DOHH2 (cell line): ENCODE measurements around the gene NCAPG2.

Experiments
- EZH2phosphoT487 ChIP-seq: fragments of 200-600 bp; sonication (generic); IDR thresholded peaks from 2 replicates; pipeline ENCODE4 v1.6.1; 2017; ENCODE audit warnings: borderline replicate concordance, mild to moderate bottlenecking, antibody characterized with exemption, low read length, moderate library complexity, mixed read lengths
- TF ChIP-seq, protein P1 (sequence below): fragments of 200-600 bp; sonication (generic); IDR thresholded peaks from one replicate; pipeline ENCODE4 v1.5.1; 2014; ENCODE audit warnings: antibody characterized with exemption, mild to moderate bottlenecking, low read depth, low read length; ENCODE audit not compliant: poor library complexity, severe bottlenecking

DNA sequence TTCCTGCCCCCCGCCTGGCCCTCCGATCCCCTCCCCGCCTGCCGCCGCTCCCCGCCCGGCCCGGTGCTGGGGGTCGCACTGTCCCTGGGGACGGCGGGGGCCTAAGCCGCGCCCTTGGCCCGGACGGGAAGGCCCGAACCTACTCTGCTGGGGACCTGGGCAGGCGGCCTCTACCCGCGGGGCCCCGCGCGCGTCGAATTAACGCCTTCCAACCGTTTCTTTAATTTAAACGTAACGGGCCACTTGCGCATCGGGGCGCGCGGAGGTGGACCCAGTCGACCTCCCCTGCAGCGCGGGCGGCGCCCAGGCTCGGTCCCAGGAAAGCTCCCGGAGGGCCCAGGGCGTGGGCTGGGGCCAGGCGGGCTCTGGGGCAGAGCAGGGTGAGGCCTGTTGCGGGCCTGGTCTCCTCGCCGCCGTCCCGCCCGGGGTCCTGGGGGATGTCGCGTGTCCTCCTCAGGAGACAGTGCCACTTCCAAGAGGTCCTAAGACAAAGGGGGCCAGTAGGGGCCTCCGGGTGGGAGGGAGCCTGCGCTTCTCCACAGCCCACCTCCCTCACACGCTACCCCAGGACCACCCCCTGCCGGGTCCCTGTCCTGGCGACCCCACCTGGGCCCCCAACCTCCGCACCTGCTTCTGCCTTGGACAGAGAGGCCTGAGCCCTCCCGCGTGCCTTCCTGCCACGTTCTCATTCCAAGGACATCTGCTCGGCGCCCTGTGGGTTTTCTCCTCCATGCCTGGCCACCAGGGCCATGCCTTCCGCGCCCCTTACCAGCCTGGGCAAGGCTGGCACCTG, 116.3 kb downstream of the NCAPG2 start:
- TF ChIP-seq, protein P1, sequence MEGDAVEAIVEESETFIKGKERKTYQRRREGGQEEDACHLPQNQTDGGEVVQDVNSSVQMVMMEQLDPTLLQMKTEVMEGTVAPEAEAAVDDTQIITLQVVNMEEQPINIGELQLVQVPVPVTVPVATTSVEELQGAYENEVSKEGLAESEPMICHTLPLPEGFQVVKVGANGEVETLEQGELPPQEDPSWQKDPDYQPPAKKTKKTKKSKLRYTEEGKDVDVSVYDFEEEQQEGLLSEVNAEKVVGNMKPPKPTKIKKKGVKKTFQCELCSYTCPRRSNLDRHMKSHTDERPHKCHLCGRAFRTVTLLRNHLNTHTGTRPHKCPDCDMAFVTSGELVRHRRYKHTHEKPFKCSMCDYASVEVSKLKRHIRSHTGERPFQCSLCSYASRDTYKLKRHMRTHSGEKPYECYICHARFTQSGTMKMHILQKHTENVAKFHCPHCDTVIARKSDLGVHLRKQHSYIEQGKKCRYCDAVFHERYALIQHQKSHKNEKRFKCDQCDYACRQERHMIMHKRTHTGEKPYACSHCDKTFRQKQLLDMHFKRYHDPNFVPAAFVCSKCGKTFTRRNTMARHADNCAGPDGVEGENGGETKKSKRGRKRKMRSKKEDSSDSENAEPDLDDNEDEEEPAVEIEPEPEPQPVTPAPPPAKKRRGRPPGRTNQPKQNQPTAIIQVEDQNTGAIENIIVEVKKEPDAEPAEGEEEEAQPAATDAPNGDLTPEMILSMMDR: no peak
- TF ChIP-seq EZH2phosphoT487: no peak
